Mesenchymal stem cell (in vitro differentiated cells and primary cell): Measurements from ENCODE around the gene PTPRN2.

Source experiments
- DNase-seq: peaks from one replicate; pipeline ENCODE4 v3.0.0-alpha.2; 2013
- H2AFZ ChIP-seq: one replicate; pipeline ENCODE4 v1.6.1; 2013; ENCODE audit warnings: low read depth, mild to moderate bottlenecking, control low read depth, inconsistent platforms, low read length, moderate library complexity
- H2AK5ac ChIP-seq: 2 replicates; pipeline ENCODE4 v1.6.1; 2013; ENCODE audit warnings: low read length, moderate library complexity, mild to moderate bottlenecking, inconsistent platforms; ENCODE audit not compliant: severe bottlenecking
- H2BK120ac ChIP-seq: one replicate; pipeline ENCODE4 v1.6.1; 2013; ENCODE audit warnings: low read depth, mild to moderate bottlenecking, inconsistent platforms, low read length, moderate library complexity
- H2BK12ac ChIP-seq, 2 experiments: one replicate each; pipeline ENCODE4 v1.6.1; 2013; ENCODE audit warnings: inconsistent platforms in 2 of 2, low read length in 2 of 2, mild to moderate bottlenecking in 2 of 2, moderate library complexity in 2 of 2, control low read depth in 1 of 2
- H2BK15ac ChIP-seq: one replicate; pipeline ENCODE4 v1.6.1; 2013; ENCODE audit warnings: mild to moderate bottlenecking, low read depth, inconsistent platforms; ENCODE audit not compliant: poor library complexity, severe bottlenecking
- H2BK5ac ChIP-seq: 2 replicates; pipeline ENCODE4 v1.6.1; 2013; ENCODE audit warnings: low read depth, mild to moderate bottlenecking, low read length, control low read depth, inconsistent platforms; ENCODE audit not compliant: poor library complexity, severe bottlenecking
- H3K14ac ChIP-seq, 2 experiments: one replicate each; pipeline ENCODE4 v1.6.1; 2013; ENCODE audit warnings: inconsistent platforms in 2 of 2, low read length in 2 of 2, control low read depth in 1 of 2, mild to moderate bottlenecking in 1 of 2, moderate library complexity in 1 of 2
- H3K18ac ChIP-seq, 2 experiments: one replicate each; pipeline ENCODE4 v1.6.1; 2013; ENCODE audit warnings: inconsistent platforms in 2 of 2, low read length in 2 of 2, control low read depth in 1 of 2, low read depth in 1 of 2, mild to moderate bottlenecking in 1 of 2
- H3K23ac ChIP-seq, 2 experiments: one replicate each; pipeline ENCODE4 v1.6.1; 2013; ENCODE audit warnings: inconsistent platforms in 2 of 2, low read length in 2 of 2, mild to moderate bottlenecking in 2 of 2, moderate library complexity in 2 of 2, control low read depth in 1 of 2
- H3K27ac ChIP-seq: 2 replicates; pipeline ENCODE4 v1.5.1; 2013; ENCODE audit warnings: mild to moderate bottlenecking, moderate library complexity, low read length, control low read depth, inconsistent platforms; ENCODE audit not compliant: poor library complexity, severe bottlenecking
- H3K27me3 ChIP-seq, 2 experiments: 2 replicates each; pipeline versions ENCODE4 v1.6.1 to v1.7.0; 2013; ENCODE audit warnings: low read length in 2 of 2, mild to moderate bottlenecking in 2 of 2, moderate library complexity in 2 of 2, control low read depth in 1 of 2, inconsistent platforms in 1 of 2; ENCODE audit not compliant: control insufficient read depth in 1 of 2, insufficient read depth in 1 of 2
- H3K36me3 ChIP-seq, 2 experiments: 2 replicates each; pipeline versions ENCODE4 v1.6.1 to v1.7.0; 2013; ENCODE audit warnings: low read length in 2 of 2, control low read depth in 1 of 2, inconsistent platforms in 1 of 2, low read depth in 1 of 2, mild to moderate bottlenecking in 1 of 2; ENCODE audit not compliant: insufficient read depth in 2 of 2, control insufficient read depth in 1 of 2
- H3K4ac ChIP-seq, 2 experiments: one replicate each; pipeline ENCODE4 v1.6.1; 2013; ENCODE audit warnings: inconsistent platforms in 2 of 2, low read length in 2 of 2, mild to moderate bottlenecking in 2 of 2, moderate library complexity in 2 of 2, control low read depth in 1 of 2, low read depth in 1 of 2
- H3K4me1 ChIP-seq: 2 replicates; pipeline ENCODE4 v1.6.1; 2013; ENCODE audit warnings: low read depth, low read length, control low read depth; ENCODE audit not compliant: control insufficient read depth, insufficient read depth
- H3K4me2 ChIP-seq: 2 replicates; pipeline ENCODE4 v1.6.1; 2013; ENCODE audit warnings: low read length, mild to moderate bottlenecking, inconsistent platforms; ENCODE audit not compliant: poor library complexity, severe bottlenecking
- H3K4me3 ChIP-seq, 2 experiments: 2 replicates each; pipeline versions ENCODE4 v1.5.1 to v1.7.0; 2013; ENCODE audit warnings: low read length in 2 of 2, mild to moderate bottlenecking in 2 of 2, control low read depth in 1 of 2, low read depth in 1 of 2; ENCODE audit not compliant: insufficient read depth in 1 of 2
- H3K79me1 ChIP-seq: replicated peaks from 2 replicates; pipeline ENCODE4 v1.6.1; 2013; ENCODE audit warnings: mild to moderate bottlenecking, control low read depth, low read length, inconsistent platforms; ENCODE audit not compliant: poor library complexity, severe bottlenecking
- H3K9ac ChIP-seq: 2 replicates; pipeline ENCODE4 v1.7.0; 2013; ENCODE audit warnings: mild to moderate bottlenecking, low read length, moderate library complexity
- H3K9me3 ChIP-seq: 2 replicates; pipeline ENCODE4 v1.7.0; 2013; ENCODE audit warnings: mild to moderate bottlenecking, low read length; ENCODE audit not compliant: control insufficient read depth
- H4K8ac ChIP-seq: one replicate; pipeline ENCODE4 v1.6.1; 2013; ENCODE audit warnings: inconsistent platforms, mild to moderate bottlenecking, low read length, moderate library complexity
- H4K91ac ChIP-seq: one replicate; pipeline ENCODE4 v1.6.1; 2013; ENCODE audit warnings: mild to moderate bottlenecking, low read length, inconsistent platforms
- WGBS: methylation state at CpG from one replicate; pipeline ENCODE4 v1.1.7; 2013; ENCODE audit warnings: mixed read lengths; 5-methylcytosine and 5-hydroxymethylcytosine counted together

Gene PTPRN2

DNA sequence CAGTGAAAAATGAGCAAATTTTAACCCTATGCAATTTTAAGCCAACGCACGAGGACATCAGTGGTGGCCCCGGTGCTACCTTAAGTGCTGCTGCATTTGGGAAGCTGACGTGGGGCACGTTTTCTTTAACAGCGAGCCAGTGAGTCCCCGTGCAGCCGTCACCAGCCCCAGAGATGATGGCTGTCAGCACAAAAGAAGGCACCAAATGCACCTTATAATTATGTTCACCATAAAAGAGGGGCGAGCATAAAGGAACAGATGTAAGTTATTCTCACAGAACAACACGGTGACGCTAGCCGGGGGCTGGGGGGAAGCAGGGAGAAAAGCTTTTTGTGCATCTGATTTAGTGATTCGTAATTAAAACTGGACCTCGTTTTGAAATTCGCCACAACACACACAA, 990.7 kb downstream of the PTPRN2 start:
- Histone ChIP-seq H3K36me3 (no peaks in the 10 kb centered on the region), H3K4me3 (no peak overlapping the region), H3K4me1 (no peaks in the 10 kb centered on the region), H2BK15ac (no peak overlapping the region), H4K8ac (no peak overlapping the region), H2BK12ac (no peak overlapping the region), H2AK5ac (no peak overlapping the region), H2AFZ (no peak overlapping the region), H4K91ac (no peak overlapping the region), H3K79me1 (no peaks in the 10 kb centered on the region), H3K4ac (no peak overlapping the region), H3K9ac (no peak overlapping the region), H2BK5ac (no peak overlapping the region), H3K18ac (no peak overlapping the region), H3K27ac (no peak overlapping the region), H3K9me3 (no peaks in the 10 kb centered on the region), H3K4me2 (no peak overlapping the region), H3K27me3 (no peaks in the 10 kb centered on the region), H3K23ac (no peak overlapping the region), H3K14ac (no peak overlapping the region), H2BK120ac (no peak overlapping the region)
- no peak for DNase-seq
- 81% methylated on average over 14 of the region's 15 CpGs for WGBS

DNA sequence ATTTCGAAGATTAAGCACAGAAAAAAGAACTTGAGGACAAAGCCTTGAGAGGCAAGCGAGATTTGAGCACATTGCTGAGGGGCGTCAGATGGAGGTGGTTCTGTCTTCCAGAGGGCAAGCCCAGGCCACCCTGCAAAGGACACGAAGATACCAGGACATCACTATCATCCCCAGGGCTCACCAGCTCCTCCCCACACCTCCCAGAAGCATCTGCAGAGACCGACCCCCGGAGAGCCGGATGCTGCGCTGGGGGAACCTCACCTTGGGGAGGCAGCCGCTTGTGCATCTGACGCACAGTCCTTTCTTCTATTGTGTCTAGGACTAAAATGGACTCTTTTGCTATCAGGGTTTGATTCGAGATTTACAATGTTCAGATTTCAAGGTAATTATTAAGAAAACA, 991.2 kb downstream of the PTPRN2 start:
- no peak for DNase-seq
- no peak overlapping the region for H4K8ac ChIP-seq
- no peak overlapping the region for H2BK15ac ChIP-seq
- no peak overlapping the region for H2BK5ac ChIP-seq
- no peaks in the 10 kb centered on the region for H3K79me1 ChIP-seq
- no peak overlapping the region for H3K4me3 ChIP-seq
- no peak overlapping the region for H2AFZ ChIP-seq
- no peak overlapping the region for H3K4me2 ChIP-seq
- H2AK5ac ChIP-seq = no peak overlapping the region
- WGBS = 83% methylated on average over 8 of the region's 11 CpGs
- no peaks in the 10 kb centered on the region for H3K9me3 ChIP-seq
- no peaks in the 10 kb centered on the region for H3K36me3 ChIP-seq
- H4K91ac ChIP-seq = no peak overlapping the region
- no peak overlapping the region for H3K23ac ChIP-seq
- H3K4ac ChIP-seq = no peak overlapping the region
- H3K27ac ChIP-seq = no peak overlapping the region
- H3K18ac ChIP-seq = no peak overlapping the region
- no peaks in the 10 kb centered on the region for H3K4me1 ChIP-seq
- H3K9ac ChIP-seq = no peak overlapping the region
- H3K14ac ChIP-seq = no peak overlapping the region
- no peak overlapping the region for H2BK120ac ChIP-seq
- no peak overlapping the region for H2BK12ac ChIP-seq
- H3K27me3 ChIP-seq = no peaks in the 10 kb centered on the region

DNA sequence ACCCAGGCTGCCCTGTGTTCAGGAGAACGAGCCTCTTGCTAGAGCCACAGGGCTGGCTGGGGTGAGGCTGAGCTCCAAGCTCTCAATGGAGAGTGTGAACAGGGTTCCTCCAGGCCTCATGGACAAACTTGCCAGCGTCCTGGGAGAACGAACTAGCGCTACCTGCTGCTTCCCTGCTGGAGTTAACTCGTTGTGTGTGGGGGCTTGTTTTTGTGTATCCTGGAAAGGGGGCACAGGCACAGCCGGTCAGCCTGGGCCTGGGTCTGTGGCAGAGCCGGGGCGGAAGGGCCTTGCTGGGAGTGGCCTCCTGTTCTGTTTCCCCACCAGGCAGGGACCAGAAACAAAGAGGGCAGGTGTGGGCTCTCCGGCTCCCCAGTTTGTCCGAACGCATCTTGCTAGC, 991.6 kb downstream of the PTPRN2 start:
- Histone ChIP-seq H2BK5ac (no peak overlapping the region), H3K4me1 (no peaks in the 10 kb centered on the region), H3K9ac (no peak overlapping the region), H2BK12ac (no peak overlapping the region), H3K79me1 (no peaks in the 10 kb centered on the region), H3K27ac (no peak overlapping the region), H2AK5ac (no peak overlapping the region), H2AFZ (no peak overlapping the region), H4K91ac (no peak overlapping the region), H3K4ac (no peak overlapping the region), H3K23ac (no peak overlapping the region), H3K4me3 (no peak overlapping the region), H4K8ac (no peak overlapping the region), H2BK120ac (no peak overlapping the region), H3K4me2 (no peak overlapping the region), H3K36me3 (no peaks in the 10 kb centered on the region), H3K9me3 (no peaks in the 10 kb centered on the region), H3K14ac (no peak overlapping the region), H3K27me3 (no peaks in the 10 kb centered on the region), H3K18ac (no peak overlapping the region), H2BK15ac (no peak overlapping the region)
- no peak for DNase-seq
- 86% methylated on average over 10 of the region's 11 CpGs for WGBS

DNA sequence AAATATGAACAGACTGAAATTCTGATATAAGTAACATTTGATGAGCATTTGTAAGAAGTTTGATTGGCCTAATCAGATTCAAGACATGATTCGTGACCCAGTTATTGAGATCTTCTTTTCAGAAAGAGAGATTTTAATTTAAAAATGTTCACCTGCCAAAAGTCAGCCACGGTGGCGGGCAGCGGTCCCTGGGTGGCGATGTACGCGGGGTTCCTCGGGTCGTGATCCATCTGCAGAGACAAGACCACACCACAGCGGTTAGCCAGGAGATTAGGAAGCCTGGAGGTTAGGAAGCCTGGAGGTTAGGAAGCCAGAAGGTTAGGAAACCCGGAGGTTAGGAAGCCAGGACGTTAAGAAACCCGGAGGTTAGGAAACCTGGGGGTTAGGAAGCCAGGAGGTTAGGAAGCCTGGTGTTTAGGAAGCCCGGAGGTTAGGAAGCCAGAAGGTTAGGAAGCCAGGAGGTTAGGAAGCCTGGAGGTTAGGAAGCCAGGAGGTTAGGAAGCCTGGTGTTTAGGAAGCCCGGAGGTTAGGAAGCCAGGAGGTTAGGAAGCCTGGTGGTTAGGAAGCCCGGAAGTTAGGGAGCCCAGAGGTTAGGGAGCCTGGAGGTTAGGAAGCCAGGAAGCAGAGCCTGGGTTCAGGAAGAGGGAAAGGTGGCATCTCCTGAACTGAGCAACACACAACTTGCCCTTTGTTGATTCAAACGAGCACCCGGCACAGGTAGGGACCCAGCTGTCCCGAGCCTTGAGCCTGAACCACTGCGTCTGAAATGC, 992.4 kb downstream of the PTPRN2 start:
- Histone ChIP-seq H3K4ac (no peak overlapping the region), H3K27me3 (no peaks in the 10 kb centered on the region), H3K9ac (no peak overlapping the region), H3K36me3 (no peaks in the 10 kb centered on the region), H3K4me2 (no peak overlapping the region), H3K4me3 (no peak overlapping the region), H3K23ac (no peak overlapping the region), H3K4me1 (no peaks in the 10 kb centered on the region), H2BK5ac (no peak overlapping the region), H3K18ac (no peak overlapping the region), H4K8ac (no peak overlapping the region), H2AK5ac (no peak overlapping the region), H2AFZ (no peak overlapping the region), H3K9me3 (no peaks in the 10 kb centered on the region), H2BK15ac (no peak overlapping the region), H4K91ac (no peak overlapping the region), H2BK120ac (no peak overlapping the region), H2BK12ac (no peak overlapping the region), H3K27ac (no peak overlapping the region), H3K79me1 (no peaks in the 10 kb centered on the region), H3K14ac (no peak overlapping the region)
- no peak for DNase-seq
- 81% methylated on average over 20 of the region's 20 CpGs for WGBS
